ENCODE results near the gene DUSP9.
"Not testable (repeated sequence)": the region's sequence is repeated elsewhere in the genome, so short reads cannot be mapped to it uniquely, and the experiment has no call there.

The DUSP9 gene

GRCh38 chrX:153674219-153674851 lies 27.3 kb downstream of the DUSP9 start:
- in situ Hi-C loops (cut with HindIII; ENCODE audit: low pct_ligation_motif_present, low sequenced_read_pairs), result no loop called here
- DNase-seq, result no peak
- TF ChIP-seq CTCF (IDR thresholded peaks at IDR 0.05; ENCODE audit: low read depth, low read length, missing control alignments), result no peak
- Histone ChIP-seq H3K4me3 (ENCODE audit: low read depth, low read length) (no peak overlapping the region), H3K27ac (no peak overlapping the region), H3K27me3 (replicated peaks) (peaks cover 5% of the 10 kb centered on the region), H3K36me3 (replicated peaks) (no peaks in the 10 kb centered on the region)

GRCh38 chrX:153681175-153681574 lies 34.2 kb downstream of the DUSP9 start:
- no peak for TF ChIP-seq CTCF (IDR thresholded peaks at IDR 0.05; ENCODE audit: low read depth, low read length, missing control alignments)
- no peak for DNase-seq
- Histone ChIP-seq H3K36me3 (replicated peaks) (no peaks in the 10 kb centered on the region), H3K27me3 (replicated peaks) (no peaks in the 10 kb centered on the region), H3K27ac (no peak overlapping the region), H3K4me3 (ENCODE audit: low read depth, low read length) (no peak overlapping the region)
- in situ Hi-C loops (cut with HindIII; ENCODE audit: low pct_ligation_motif_present, low sequenced_read_pairs), result no loop called here

- in situ Hi-C loops (cut with HindIII; ENCODE audit: low pct_ligation_motif_present, low sequenced_read_pairs); H3K36me3 ChIP-seq (replicated peaks); H3K4me3 ChIP-seq (ENCODE audit: low read depth, low read length); H3K27ac ChIP-seq; H3K27me3 ChIP-seq (replicated peaks); DNase-seq: not testable (repeated sequence)
Measured at GRCh38 chrX:153683486-153683885, 36.5 kb downstream of the DUSP9 start.

GRCh38 chrX:153684467-153685155 lies 37.6 kb downstream of the DUSP9 start:
- in situ Hi-C loops (cut with HindIII; ENCODE audit: low pct_ligation_motif_present, low sequenced_read_pairs), result no loop called here
- no peaks in the 10 kb centered on the region for H3K36me3 ChIP-seq (replicated peaks)
- no peak for TF ChIP-seq CTCF (IDR thresholded peaks at IDR 0.05; ENCODE audit: low read depth, low read length, missing control alignments)
- DNase-seq, result no peak
- H3K27ac ChIP-seq, result no peak overlapping the region
- no peak overlapping the region for H3K4me3 ChIP-seq (ENCODE audit: low read depth, low read length)
- no peaks in the 10 kb centered on the region for H3K27me3 ChIP-seq (replicated peaks)

- H3K4me3 ChIP-seq (ENCODE audit: low read depth, low read length), result no peak overlapping the region
- TF ChIP-seq CTCF (IDR thresholded peaks at IDR 0.05; ENCODE audit: low read depth, low read length, missing control alignments), result no peak
Measured at GRCh38 chrX:153685156-153685536, 38.1 kb downstream of the DUSP9 start.

GRCh38 chrX:153685751-153686696 lies 39.0 kb downstream of the DUSP9 start:
- H3K27me3 ChIP-seq (replicated peaks), result no peaks in the 10 kb centered on the region
- in situ Hi-C loops (cut with HindIII; ENCODE audit: low pct_ligation_motif_present, low sequenced_read_pairs), result no loop called here

More at GRCh38 chrX:153685156-153685536, 38.1 kb downstream of the DUSP9 start:
- in situ Hi-C loops (cut with HindIII; ENCODE audit: low pct_ligation_motif_present, low sequenced_read_pairs), result no loop called here
- Histone ChIP-seq H3K27me3 (replicated peaks) (no peaks in the 10 kb centered on the region), H3K36me3 (replicated peaks) (no peaks in the 10 kb centered on the region), H3K27ac (no peak overlapping the region)
- DNase-seq, result no peak

More at GRCh38 chrX:153685751-153686696, 39.0 kb downstream of the DUSP9 start:
- Histone ChIP-seq H3K27ac (no peak overlapping the region), H3K4me3 (ENCODE audit: low read depth, low read length) (no peak overlapping the region), H3K36me3 (replicated peaks) (no peaks in the 10 kb centered on the region)
- DNase-seq, result no peak
- no peak for TF ChIP-seq CTCF (IDR thresholded peaks at IDR 0.05; ENCODE audit: low read depth, low read length, missing control alignments)

Measured in brain microvascular endothelial cell (primary cell).